HG03196 (cell line): Measurements from ENCODE around the gene IDE.
"Not testable (repeated sequence)": the region's sequence is repeated elsewhere in the genome, so short reads cannot be mapped to it uniquely, and the experiment has no call there.

Experiments
- ATAC-seq: cut with Tn5 transposase; IDR thresholded peaks from one replicate; pipeline ENCODE4 v1.9.1; 2021; ENCODE audit not compliant: unreplicated experiment

Gene IDE

GRCh38 chr10:92420546-92421275 lies 153.2 kb downstream of the IDE start:
- ATAC-seq, result no peak

DNA sequence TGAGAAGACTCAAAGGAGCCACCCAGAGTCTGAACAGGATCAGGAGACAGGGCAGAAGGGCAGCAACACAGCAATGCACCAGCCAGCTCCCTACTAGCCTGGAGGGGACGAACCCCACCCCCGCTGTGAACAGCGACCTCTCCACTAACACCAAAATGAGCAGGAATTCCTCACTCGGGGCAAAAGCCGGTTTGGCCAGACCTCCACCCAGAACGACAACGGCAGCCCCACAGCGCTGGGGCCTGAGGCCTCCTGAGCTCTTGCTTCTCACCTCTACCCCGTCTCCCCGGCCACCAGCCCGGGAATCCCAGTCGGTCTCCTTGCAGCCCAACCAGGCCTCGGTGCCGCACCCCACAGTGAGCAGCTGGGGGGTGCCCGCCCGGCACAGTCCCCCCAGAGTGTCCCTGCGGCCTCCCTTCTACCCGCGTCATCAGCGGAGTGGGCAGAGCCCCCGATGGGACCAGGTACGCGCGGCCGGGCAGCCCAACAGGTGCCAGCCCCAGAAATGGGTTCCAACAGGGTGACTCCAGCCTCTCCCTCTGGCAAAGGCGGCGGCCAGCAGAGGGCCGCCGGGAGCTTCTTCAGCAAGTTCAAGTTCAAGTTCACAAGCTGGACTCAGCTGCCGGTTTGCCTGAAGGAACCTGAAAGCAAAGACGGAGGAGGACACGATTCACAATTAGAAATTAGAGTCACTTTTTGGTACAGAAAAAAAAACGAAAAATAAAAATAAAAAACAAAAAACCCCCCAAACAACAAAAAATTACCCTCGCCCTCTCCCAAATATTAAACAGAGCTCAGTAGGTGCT lies 153.9 kb downstream of the IDE start:
- ATAC-seq, result no peak

DNA sequence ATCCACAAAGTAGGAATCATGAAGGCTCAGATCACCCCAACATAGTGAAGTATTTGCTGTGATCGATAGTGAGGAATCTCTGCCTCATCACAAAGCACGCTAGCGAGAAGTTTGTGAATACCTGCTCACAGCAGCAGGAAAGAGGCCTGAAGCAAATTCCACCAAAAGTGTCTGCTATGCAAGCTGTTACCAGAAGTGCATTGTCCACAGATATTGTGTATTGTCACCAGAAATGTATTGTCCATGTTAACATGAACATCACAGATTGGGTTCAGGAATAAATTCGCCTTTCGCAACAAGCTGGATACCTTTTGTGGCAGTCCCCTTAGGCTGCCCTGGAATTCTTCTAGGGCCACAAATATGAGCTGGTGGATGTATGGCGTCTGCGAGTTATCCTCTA lies 155.0 kb downstream of the IDE start:
- ATAC-seq, result no peak

GRCh38 chr10:92418221-92418620 lies 155.7 kb downstream of the IDE start:
- ATAC-seq, result no peak

DNA sequence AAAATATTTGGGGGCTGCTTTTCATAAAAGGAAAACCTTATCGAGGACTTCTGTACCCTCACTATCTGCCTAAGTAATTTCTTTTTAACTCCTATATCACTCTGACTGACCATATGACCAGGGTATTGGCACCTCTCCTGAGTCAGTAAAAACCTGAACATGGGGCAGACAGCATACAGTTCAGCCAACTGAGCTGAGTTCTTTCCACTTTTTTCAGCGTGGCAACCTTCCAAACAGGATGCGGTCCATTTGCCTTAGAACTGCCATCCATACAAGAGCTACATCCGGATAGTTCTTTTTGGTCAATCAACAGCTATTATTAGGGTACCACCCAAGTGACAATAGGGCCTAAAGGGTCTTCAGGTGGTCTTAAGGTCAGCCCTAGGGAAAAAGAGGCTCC lies 160.4 kb downstream of the IDE start:
- no peak for ATAC-seq

DNA sequence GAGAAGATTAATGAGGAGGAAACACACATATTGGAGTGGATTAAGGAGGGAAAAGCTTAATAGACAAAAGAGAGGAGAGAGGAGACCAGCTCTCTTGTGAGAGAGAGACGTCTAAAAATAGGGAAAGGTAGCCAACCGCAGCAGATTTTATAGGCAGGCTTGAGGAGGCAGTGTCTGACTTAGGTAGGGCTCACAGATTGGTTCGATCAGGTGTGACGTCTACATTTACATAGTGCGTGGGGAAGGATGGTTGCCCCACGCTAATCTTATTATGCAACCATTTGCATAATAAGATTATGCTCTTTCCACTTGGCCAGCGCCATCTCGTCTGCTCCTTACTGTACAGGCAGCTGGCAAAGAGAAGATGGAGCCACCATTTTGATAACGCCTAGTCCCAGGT lies 160.9 kb downstream of the IDE start:
- ATAC-seq, result no peak

DNA sequence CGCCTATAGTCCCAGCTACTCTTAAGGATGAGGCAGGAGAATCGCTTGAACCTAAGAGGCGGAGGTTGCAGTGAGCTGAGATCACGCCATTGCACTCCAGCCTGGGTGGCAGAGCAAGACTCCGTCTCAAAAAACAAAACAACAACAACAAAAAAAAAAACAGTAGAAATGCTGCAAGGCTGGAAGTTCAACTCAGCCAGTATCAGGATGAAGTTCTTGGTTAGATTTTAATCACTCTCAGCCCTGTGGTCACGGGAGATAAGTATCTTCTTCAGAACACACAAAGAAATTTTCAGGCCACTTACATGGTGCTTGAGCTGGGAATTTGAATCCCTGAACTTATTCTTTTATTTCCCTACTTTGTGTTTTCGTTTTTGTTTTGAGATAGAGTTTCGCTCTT lies 162.5 kb downstream of the IDE start:
- ATAC-seq, result no peak

- no peak for ATAC-seq
Measured at GRCh38 chr10:92410501-92410900, 163.4 kb downstream of the IDE start.

DNA sequence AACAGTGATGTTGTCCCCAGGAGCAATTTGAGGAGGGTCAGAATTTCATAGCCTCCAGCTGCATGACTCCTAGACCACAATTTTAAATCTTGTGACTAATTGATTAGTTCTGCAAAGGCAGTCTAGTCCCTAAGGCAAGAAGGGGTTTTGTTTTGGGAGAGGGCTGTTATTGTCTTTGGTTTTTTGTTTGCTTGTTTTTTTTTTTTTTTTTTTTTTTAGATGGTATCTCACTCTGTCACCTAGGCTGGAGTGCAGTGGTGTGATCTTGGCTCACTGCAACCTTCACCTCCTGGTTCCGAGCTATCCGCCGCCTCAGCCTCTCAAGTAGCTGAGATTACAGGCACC lies 165.9 kb downstream of the IDE start:
- ATAC-seq, result no peak

GRCh38 chr10:92407305-92408016 lies 166.4 kb downstream of the IDE start:
- no peak for ATAC-seq

DNA sequence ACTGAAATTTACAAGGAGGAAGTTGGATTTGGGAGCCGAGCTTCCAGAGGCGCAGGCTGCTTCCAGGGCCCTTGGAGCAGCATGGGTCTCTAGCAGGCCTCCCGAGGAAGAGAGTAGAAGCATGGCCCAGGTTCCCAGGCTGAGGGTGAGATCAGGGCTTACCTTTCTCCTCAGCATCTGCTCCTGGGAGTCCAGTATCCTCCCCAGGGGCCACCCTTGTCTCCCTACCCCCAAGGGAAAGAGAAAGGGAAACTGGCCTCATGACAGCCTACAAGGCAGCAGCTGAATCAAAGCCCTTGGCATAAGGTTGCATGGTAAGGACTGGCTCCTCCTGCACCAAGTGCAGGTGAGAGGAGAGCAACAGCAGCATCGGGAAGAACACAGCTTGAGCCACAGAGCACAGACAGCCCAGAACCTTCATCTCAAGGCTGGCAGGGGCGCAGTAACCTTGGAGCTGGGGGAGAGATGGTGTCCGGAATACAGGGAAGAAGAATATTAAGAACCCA lies 168.4 kb downstream of the IDE start:
- no peak for ATAC-seq

DNA sequence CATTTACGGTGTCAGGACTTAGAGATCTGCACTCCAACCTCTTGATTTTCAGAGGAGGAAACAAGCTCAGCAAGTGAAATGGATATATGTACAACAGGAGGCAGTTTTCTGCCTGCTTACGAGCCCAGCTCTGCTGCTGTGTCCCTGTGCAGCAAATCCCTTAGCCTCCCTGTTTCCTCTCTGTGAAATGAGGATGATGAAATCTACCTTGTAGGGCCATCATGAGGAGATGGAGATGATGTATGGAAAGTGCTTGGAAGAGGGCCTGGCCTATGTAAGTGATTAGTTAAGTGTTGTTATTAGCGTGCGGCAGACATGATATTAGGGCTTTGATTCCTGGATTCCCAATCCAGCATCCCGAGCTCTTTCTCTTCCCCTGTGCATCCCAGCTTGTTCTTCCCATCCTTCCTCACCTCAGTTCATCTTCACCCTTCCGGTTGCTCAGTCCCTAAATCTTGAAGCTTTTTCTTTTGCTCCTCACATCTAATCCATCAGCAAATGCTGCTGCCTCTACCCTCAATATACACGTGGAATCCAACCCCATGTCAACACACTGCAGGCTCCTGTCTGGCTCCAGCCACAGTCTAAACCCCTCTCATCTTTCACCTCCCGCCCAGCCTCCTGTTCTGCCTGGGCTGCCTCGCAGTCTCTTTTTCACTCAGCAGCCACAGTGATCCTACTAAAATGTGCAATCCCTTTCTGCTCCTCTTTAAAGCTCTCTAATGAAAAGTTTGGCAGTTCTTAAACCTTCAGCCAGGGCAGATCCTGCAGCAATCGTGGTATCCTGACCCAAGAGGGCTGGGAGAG lies 169.1 kb downstream of the IDE start:
- no peak for ATAC-seq

- not testable (repeated sequence) for ATAC-seq
Measured at GRCh38 chr10:92402234-92402633, 171.7 kb downstream of the IDE start.
